Posterior cingulate gyrus (tissue), 11 donors: ENCODE measurements around the gene FAM184B.
"Not testable (repeated sequence)": the region's sequence is repeated elsewhere in the genome, so short reads cannot be mapped to it uniquely, and the experiment has no call there.

ENCODE experiments used
- DNase-seq, 10 donors: peaks; one replicate each; pipeline versions ENCODE4 v3.0.0 to v3.0.0-alpha.2; 2020 to 2021; ENCODE audit warnings: mixed read lengths in 3 of 10
- intact Hi-C: fragments of 100-400 bp; cut with DNase I; formaldehyde crosslinking; loops from one replicate; pipeline ENCODE4 v1.15.1; 2023

FAM184B gene

DNA sequence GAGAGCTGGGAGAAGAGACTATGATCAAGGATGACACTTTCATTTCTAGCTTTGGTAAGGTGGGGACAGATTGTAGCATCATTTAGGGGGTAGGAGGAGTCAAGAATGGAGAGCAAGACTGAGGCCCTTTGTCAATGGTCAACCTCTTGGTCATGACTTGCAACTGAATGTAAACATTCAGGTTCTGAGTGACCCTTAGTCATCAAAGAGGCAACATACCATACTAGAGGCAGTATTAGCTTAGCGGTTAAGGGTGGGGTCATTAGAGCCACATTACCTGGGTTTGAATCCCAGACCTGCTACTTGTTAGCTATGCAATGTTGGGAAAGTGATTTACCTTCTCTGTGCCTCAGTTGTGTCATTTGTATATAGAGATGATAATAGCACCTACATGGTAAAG is 90.5 kb downstream of the FAM184B start:
- no peak for DNase-seq
- intact Hi-C loops = no loop called here

GRCh38 chr4:17690135-17690534 is 91.3 kb downstream of the FAM184B start:
- no peak for DNase-seq
- intact Hi-C loops = no loop called here

- DNase-seq = peak in 3 of 10 donors; percentile 13 to 78 (median 16)
- intact Hi-C loops = no loop called here
Measured at GRCh38 chr4:17688011-17688441, 93.4 kb downstream of the FAM184B start.

GRCh38 chr4:17687237-17687857 is 94.1 kb downstream of the FAM184B start:
- intact Hi-C loops = no loop called here

DNA sequence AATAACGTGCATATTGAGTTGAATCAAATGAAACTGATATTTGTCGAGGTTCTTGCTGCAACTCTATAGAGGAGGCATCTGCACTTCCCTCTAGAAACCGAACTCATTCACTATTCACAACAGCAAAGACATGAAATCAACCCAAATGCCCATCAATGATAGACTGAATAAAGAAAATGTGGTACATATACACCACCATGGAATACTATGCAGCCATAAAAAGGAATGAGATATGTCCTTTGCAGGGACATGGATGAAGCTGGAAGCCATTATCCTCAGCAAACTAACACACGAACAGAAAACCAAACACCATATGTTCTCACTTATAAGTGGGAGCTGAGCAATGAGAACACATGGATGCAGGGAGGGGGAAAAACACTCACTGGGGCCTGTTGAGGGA is 96.8 kb downstream of the FAM184B start:
- intact Hi-C loops, DNase-seq: not testable (repeated sequence)

More at GRCh38 chr4:17687237-17687857, 94.1 kb downstream of the FAM184B start:
- no peak for DNase-seq

DNA sequence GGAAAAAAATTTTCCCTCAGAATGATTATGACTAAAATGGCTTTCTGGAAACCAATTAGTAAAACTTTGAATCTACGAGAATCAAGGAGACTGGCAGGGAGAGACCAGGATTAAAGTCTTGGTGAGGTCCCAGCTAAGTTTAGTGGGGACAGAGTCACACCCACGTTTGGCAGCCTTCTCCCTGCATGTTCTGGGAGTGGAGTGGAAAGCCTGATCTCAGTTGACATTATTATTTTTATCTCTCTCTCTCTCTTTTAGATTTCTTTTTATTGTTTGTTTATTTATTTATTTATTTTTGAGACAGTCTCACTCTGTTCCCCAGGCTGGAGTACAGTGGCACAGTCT is 99.2 kb downstream of the FAM184B start:
- intact Hi-C loops = no loop called here

DNA sequence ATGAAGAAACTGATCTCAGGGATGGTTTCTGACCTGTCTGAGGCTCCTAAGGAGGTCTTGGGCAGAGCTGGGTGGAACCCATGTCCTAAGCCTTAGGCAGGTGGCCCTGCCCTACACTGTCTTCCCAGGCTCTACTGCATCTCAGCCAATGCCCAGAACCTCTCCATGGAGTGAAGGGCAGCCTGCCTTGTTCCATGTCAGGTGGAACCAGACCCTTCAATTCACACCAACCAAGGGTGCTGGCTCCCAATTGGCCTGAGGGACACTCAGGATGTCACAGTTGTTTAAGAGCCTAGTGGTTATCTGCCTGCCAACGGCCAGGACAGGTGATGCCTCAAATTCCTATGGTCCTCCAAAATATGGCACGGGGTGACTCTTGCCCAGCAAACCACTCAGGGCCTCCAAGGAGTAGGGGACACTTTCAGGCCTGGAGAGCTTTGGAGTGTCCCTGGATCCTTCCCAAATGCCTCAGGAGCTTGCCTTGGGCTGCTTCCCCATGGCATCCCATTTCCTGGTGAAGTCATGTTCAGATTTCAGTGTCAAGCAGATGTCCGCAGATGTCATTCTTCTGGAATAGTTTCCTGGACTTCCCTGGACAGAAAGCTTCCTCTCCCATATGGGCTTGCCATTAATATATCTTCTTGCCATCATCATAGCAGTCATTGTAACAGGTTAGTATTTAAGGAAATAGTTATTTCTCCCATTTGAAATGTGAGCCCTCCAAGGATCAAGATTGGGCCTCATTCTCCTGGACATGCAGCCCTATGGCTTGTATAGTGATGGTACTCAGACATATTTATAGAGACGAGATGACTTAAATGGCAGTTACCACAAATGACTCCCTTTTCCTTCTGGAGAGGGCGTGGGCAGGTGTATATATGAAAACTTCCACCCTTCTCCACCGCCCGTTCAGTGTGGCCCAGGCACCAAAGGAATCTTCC is 99.9 kb downstream of the FAM184B start:
- no peak for DNase-seq
- intact Hi-C loops = no loop called here

More for the DNA sequence above, 99.2 kb downstream of the FAM184B start:
- DNase-seq = no peak

GRCh38 chr4:17680559-17681280 is 100.7 kb downstream of the FAM184B start:
- no peak for DNase-seq
- intact Hi-C loops = no loop called here

GRCh38 chr4:17670423-17670822 is 111.0 kb downstream of the FAM184B start:
- intact Hi-C loops = no loop called here
- no peak for DNase-seq

DNA sequence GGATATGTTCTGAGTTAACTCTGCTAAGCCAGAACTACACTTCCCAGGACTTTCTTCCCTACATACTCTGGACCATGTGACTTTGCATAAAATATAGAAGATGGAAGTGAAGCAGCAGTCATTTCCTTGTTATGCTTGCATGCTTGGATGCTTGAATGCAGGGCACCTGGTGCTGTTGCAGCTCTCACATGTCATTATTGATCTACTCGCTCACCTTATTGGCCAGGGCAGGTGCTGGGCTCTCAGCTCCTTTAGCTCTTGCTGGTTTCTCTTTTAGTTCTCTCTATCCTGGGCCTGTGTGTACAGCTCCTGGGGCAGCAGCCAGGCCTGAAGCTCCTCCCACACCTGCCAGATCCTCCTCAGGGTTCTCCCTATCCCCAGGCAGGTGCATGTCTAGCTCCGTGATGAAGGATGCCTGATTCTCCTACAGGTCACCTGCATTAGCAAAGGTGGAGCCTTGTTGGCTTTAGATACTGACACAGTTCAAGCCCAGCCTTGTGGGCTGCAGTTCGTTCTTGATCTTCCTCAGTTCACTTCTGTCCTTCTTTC is 113.7 kb downstream of the FAM184B start:
- DNase-seq = no peak
- intact Hi-C loops = no loop called here

DNA sequence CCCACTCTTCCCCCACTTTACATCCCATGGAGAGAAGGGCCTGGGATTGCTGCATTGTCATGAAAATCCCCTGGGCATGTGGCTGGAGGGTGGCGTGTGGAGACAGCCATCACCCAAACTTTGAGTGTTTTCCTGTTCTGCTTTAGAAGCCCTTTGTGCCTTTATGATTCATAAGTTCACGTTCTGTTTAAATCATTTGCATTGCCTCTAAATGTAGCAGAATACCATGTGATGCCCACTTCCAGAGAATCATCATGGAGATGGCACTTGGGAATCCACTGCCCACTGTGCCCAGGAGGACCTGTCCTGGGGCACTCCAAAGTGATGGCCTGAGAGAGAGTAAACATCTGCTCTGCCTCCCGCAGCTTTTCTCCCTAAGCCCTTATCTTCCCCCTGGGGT is 114.2 kb downstream of the FAM184B start:
- intact Hi-C loops = no loop called here
- DNase-seq = no peak

GRCh38 chr4:17665852-17666251 is 115.6 kb downstream of the FAM184B start:
- no peak for DNase-seq
- intact Hi-C loops = no loop called here

DNA sequence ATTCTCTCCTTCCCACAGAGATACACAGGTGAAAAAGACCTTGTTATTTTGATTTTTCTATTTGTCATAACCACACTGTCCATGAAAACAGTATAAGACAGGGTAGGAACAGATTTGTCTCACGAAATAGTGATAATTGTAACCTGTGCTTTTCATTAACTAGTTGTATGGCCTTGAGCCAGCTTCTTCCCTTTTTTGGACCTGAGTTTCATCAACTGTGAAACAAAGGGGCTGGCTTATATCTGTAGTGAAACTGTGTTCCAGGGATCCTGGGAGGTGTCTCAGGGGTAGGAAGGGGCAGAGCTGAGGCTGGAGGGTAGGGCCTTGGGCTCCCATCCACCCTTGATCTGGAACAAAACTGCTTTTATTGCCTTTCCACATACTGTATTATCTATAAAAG is 116.1 kb downstream of the FAM184B start:
- intact Hi-C loops = no loop called here

DNA sequence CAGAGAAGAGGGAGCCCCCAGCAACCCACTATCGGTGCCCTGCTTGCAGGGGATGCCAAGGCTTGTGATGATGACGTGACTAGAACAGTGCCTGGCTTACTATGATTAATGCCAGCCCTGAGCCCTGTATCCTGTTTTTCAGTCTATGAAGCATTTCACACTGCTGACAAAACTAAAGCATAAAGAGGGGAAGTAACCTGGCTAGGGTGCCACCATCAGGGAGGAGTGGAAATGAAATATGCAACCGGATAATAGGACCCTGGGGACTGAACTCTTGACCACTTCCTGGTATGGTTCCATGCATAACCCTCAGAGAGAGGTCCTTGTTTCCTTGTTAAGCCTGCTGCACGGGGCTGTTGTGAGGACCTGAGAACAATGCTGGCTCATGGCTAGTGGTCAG is 116.7 kb downstream of the FAM184B start:
- no peak for DNase-seq
- intact Hi-C loops = no loop called here

More for the DNA sequence above, 116.1 kb downstream of the FAM184B start:
- no peak for DNase-seq

DNA sequence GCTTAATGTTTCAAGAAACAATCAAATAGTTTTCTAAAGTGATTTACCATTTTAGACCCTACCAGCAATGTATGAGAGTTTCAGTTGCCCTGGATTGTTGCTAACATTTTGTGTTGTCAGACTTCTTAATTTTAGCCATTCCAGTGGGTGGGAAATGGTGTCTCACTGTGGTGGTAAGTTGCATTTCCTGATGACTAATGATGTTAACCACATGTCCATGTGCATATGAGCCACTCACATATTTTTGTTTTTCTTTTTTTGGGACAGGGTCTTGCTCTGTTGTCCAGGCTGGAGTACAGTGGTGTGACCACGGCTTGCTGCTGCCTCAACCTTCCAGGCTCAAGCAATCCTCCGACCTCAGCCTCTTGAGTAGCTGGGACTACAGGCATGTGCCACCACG is 118.7 kb downstream of the FAM184B start:
- DNase-seq = no peak
- intact Hi-C loops = no loop called here

- DNase-seq, intact Hi-C loops: not testable (repeated sequence)
Measured at GRCh38 chr4:17659196-17659595, 122.2 kb downstream of the FAM184B start.

GRCh38 chr4:17657849-17658248 is 123.6 kb downstream of the FAM184B start:
- no peak for DNase-seq
- intact Hi-C loops = no loop called here

GRCh38 chr4:17657090-17657489 is 124.3 kb downstream of the FAM184B start:
- intact Hi-C loops = no loop called here
- DNase-seq = no peak

GRCh38 chr4:17654701-17655100 is 126.7 kb downstream of the FAM184B start:
- intact Hi-C loops = no loop called here

GRCh38 chr4:17650406-17650805 is 131.0 kb downstream of the FAM184B start:
- DNase-seq = no peak
- intact Hi-C loops = no loop called here

More at GRCh38 chr4:17654701-17655100, 126.7 kb downstream of the FAM184B start:
- DNase-seq = no peak

DNA sequence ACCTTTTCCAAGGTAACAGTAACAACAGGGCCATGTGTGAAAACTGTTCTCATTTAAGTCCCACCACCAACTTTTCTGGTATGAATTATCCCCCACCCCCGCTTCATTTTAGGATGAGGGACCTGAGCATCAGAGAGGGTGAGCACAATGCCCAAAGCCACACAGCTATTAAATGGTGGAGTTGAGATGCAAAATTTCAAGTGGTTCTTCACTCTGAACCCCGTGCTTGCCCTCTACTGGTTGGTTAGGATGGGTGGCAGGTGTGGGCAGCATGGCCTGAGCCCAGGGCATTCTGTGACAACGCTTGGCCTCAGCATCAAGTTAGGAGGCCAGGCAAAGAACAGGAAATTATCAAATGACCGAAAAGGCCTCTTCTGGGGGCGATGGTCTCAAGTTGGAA is 133.5 kb downstream of the FAM184B start:
- intact Hi-C loops = no loop called here

More for the DNA sequence above, 133.5 kb downstream of the FAM184B start:
- no peak for DNase-seq
